GM21619 (cell line): ENCODE data around the gene SERPINH1.

Experiments used
- ATAC-seq: cut with Tn5 transposase; IDR thresholded peaks from one replicate; pipeline ENCODE4 v1.9.1; 2021; ENCODE audit not compliant: unreplicated experiment

The SERPINH1 gene

GRCh38 chr11:75554258-75555022 is 7.6 kb upstream of the SERPINH1 start:
- ATAC-seq, result no peak

GRCh38 chr11:75555079-75555811 is 6.8 kb upstream of the SERPINH1 start:
- ATAC-seq, result no peak

- no peak for ATAC-seq
Observed at GRCh38 chr11:75556275-75556674, 5.8 kb upstream of the SERPINH1 start.

- ATAC-seq, result no peak
Observed at GRCh38 chr11:75557666-75558494, 4.2 kb upstream of the SERPINH1 start.

- no peak for ATAC-seq
Observed at GRCh38 chr11:75558939-75559843, 2.9 kb upstream of the SERPINH1 start.

GRCh38 chr11:75560644-75561043 is 1.4 kb upstream of the SERPINH1 start:
- no peak for ATAC-seq

GRCh38 chr11:75561426-75562047 is 516 bp upstream of the SERPINH1 start:
- ATAC-seq, result no peak

- ATAC-seq, result no peak
Observed at GRCh38 chr11:75562836-75563484, 907 bp downstream of the SERPINH1 start.

GRCh38 chr11:75563501-75563977 is 1.5 kb downstream of the SERPINH1 start:
- ATAC-seq, result no peak

GRCh38 chr11:75563978-75564552 is 2.0 kb downstream of the SERPINH1 start:
- ATAC-seq, result no peak

GRCh38 chr11:75565221-75565814 is 3.3 kb downstream of the SERPINH1 start:
- no peak for ATAC-seq

- no peak for ATAC-seq
Observed at GRCh38 chr11:75565916-75566762, 4.1 kb downstream of the SERPINH1 start.

GRCh38 chr11:75566763-75567279 is 4.8 kb downstream of the SERPINH1 start:
- no peak for ATAC-seq

GRCh38 chr11:75567971-75568370 is 5.9 kb downstream of the SERPINH1 start:
- ATAC-seq, result no peak

GRCh38 chr11:75568616-75569219 is 6.7 kb downstream of the SERPINH1 start:
- ATAC-seq, result no peak

- ATAC-seq, result no peak
Observed at GRCh38 chr11:75570559-75571139, 8.6 kb downstream of the SERPINH1 start.

GRCh38 chr11:75571625-75572024 is 9.6 kb downstream of the SERPINH1 start:
- ATAC-seq, result no peak
